ENCODE measurements around the gene TMEM17. TPM values are rescaled to one million over a fixed set of nuclear protein-coding genes. Genes with fewer than 3 reads are reported as not detected.

The TMEM17 gene
- total and polyA plus RNA-seq, 9 of the 15 experiments (the other 6 are each of a cell fraction or from before 2014, with no cell fraction given) = 0.58 to 2.2 (median 1.2) TPM

GRCh38 chr2:62456721-62457539, 49.1 kb downstream of the TMEM17 start (continued):
- no peak for TF ChIP-seq TCF15 (CRISPR knock-in tag; IDR thresholded peaks at IDR 0.05)
- TF ChIP-seq KDM4B (IDR thresholded peaks at IDR 0.05; ENCODE audit: borderline replicate concordance in 2 of 2, low read depth in 1 of 2) = no peak; a peak in 1 of 4 replicates
- no peak for TF ChIP-seq NR0B1 (IDR thresholded peaks at IDR 0.05; ENCODE audit: partially characterized antibody)
- TF ChIP-seq ZBTB1 (CRISPR knock-in tag; IDR thresholded peaks at IDR 0.05; ENCODE audit: borderline replicate concordance, low read depth) = no peak
- no peak for TF ChIP-seq CUX1 (CRISPR knock-in tag; IDR thresholded peaks at IDR 0.05)
- peak; percentile 41; the same call in 1 of the 2 replicates for TF ChIP-seq RBFOX2 (IDR thresholded peaks at IDR 0.05; ENCODE audit: low read depth, low read length)
- TF ChIP-seq FOXJ3 (CRISPR knock-in tag; IDR thresholded peaks at IDR 0.05) = no peak
